Mucosa of rectum (tissue), 2 donors: ENCODE results near the gene PYCR2.

Experiments
- H3K27ac ChIP-seq, 2 donors: one replicate each; pipeline ENCODE4 v1.7.0; 2013; ENCODE audit warnings: inconsistent platforms in 2 of 2, low read depth in 2 of 2, low read length in 2 of 2
- H3K27me3 ChIP-seq, 2 donors: one replicate each; pipeline ENCODE4 v1.7.0; 2013; ENCODE audit warnings: low read length in 2 of 2; ENCODE audit not compliant: control insufficient read depth in 2 of 2, insufficient read depth in 2 of 2
- H3K36me3 ChIP-seq, 2 donors: one replicate each; pipeline ENCODE4 v1.7.0; 2013; ENCODE audit warnings: low read length in 2 of 2; ENCODE audit not compliant: control insufficient read depth in 2 of 2, insufficient read depth in 2 of 2
- H3K4me1 ChIP-seq, 2 donors: one replicate each; pipeline ENCODE4 v1.7.0; 2013; ENCODE audit warnings: low read length in 2 of 2, mild to moderate bottlenecking in 1 of 2; ENCODE audit not compliant: control insufficient read depth in 2 of 2, insufficient read depth in 2 of 2
- H3K4me3 ChIP-seq, 2 donors: one replicate each; pipeline ENCODE4 v1.7.0; 2013; ENCODE audit warnings: low read length in 2 of 2
- H3K9ac ChIP-seq, 2 donors: one replicate each; pipeline ENCODE4 v1.7.0; 2013; ENCODE audit warnings: low read length in 2 of 2, low read depth in 1 of 2, mild to moderate bottlenecking in 1 of 2
- H3K9me3 ChIP-seq, 2 donors: one replicate each; pipeline ENCODE4 v1.7.0; 2013; ENCODE audit warnings: low read length in 2 of 2; ENCODE audit not compliant: control insufficient read depth in 2 of 2
- donor health status: healthy.
- donor health status: Normal muscosa, but diverticular disease.

The PYCR2 gene

GRCh38 chr1:225886159-225887029 lies 37.7 kb downstream of the PYCR2 start:
- Histone ChIP-seq H3K27me3 (no peaks in the 10 kb centered on the region), H3K27ac (peak overlapping the region; percentile 23 to 62), H3K36me3 (peaks cover 0 to 2% of the 10 kb centered on the region in 2 donors), H3K4me1 (peaks cover 32 to 40% of the 10 kb centered on the region in 2 donors), H3K9ac (peak overlapping the region in 1 of 2 donors; percentile 66), H3K9me3 (no peaks in the 10 kb centered on the region), H3K4me3 (peak overlapping the region; percentile 15 to 46)

GRCh38 chr1:225885336-225885735 lies 38.7 kb downstream of the PYCR2 start:
- Histone ChIP-seq H3K9ac (no peak overlapping the region), H3K27me3 (no peaks in the 10 kb centered on the region), H3K4me3 (no peak overlapping the region), H3K27ac (peak overlapping the region in 1 of 2 donors; percentile 10), H3K36me3 (peaks cover 0 to 2% of the 10 kb centered on the region in 2 donors), H3K9me3 (no peaks in the 10 kb centered on the region), H3K4me1 (peaks cover 33 to 41% of the 10 kb centered on the region in 2 donors)

- peak overlapping the region; percentile 16 to 90 for H3K9ac ChIP-seq
- H3K27me3 ChIP-seq: no peaks in the 10 kb centered on the region
- peak overlapping the region; percentile 98 for H3K27ac ChIP-seq
- H3K4me1 ChIP-seq: peaks cover 37 to 43% of the 10 kb centered on the region in 2 donors
- peak overlapping the region; percentile 94 to 96 for H3K4me3 ChIP-seq
- peaks cover 0 to 2% of the 10 kb centered on the region in 2 donors for H3K36me3 ChIP-seq
- no peaks in the 10 kb centered on the region for H3K9me3 ChIP-seq
These were observed 40.3 kb downstream of the PYCR2 start for GRCh38 chr1:225883616-225884265.

- Histone ChIP-seq H3K4me1 (peaks cover 43 to 51% of the 10 kb centered on the region in 2 donors), H3K27ac (peak overlapping the region; percentile 98), H3K4me3 (peak overlapping the region; percentile 94 to 96), H3K27me3 (no peaks in the 10 kb centered on the region), H3K36me3 (peaks cover 0 to 2% of the 10 kb centered on the region in 2 donors), H3K9ac (peak overlapping the region; percentile 90 to 94), H3K9me3 (no peaks in the 10 kb centered on the region)
These were observed 41.1 kb downstream of the PYCR2 start for GRCh38 chr1:225882694-225883615.

GRCh38 chr1:225881959-225882693 lies 41.9 kb downstream of the PYCR2 start, which contains the start of gene TMEM63A:
Gene TMEM63A (minus strand): TSS chr1:225882380. CDS start chr1:225877580, 4,800 bp downstream.
- H3K4me3 ChIP-seq: peak within 1 kb of the TSS; percentile 94 to 96
- peak within 1 kb of the TSS; percentile 90 to 94 for H3K9ac ChIP-seq
- no peaks in the 10 kb centered on the region for H3K9me3 ChIP-seq
- no peaks in the 10 kb centered on the region for H3K27me3 ChIP-seq
- peaks cover 51 to 59% of the 10 kb centered on the region in 2 donors for H3K4me1 ChIP-seq
- H3K27ac ChIP-seq: peak within 1 kb of the TSS; percentile 98
- H3K36me3 ChIP-seq: peaks cover 2 to 3% of the 10 kb centered on the region in 2 donors

- H3K36me3 ChIP-seq: peaks cover 0 to 4% of the 10 kb centered on the region in 2 donors
- H3K4me3 ChIP-seq: peak overlapping the region; percentile 94 to 96
- H3K9me3 ChIP-seq: no peaks in the 10 kb centered on the region
- H3K27me3 ChIP-seq: no peaks in the 10 kb centered on the region
- peak overlapping the region; percentile 98 for H3K27ac ChIP-seq
- H3K9ac ChIP-seq: peak overlapping the region; percentile 90 to 94
- H3K4me1 ChIP-seq: peaks cover 53 to 61% of the 10 kb centered on the region in 2 donors
These were observed 42.7 kb downstream of the PYCR2 start for GRCh38 chr1:225881081-225881958.

- H3K27ac ChIP-seq: peak overlapping the region; percentile 98
- H3K9ac ChIP-seq: peak overlapping the region; percentile 90 to 94
- peaks cover 0 to 6% of the 10 kb centered on the region in 2 donors for H3K36me3 ChIP-seq
- peak overlapping the region; percentile 11 to 94 for H3K4me3 ChIP-seq
- no peaks in the 10 kb centered on the region for H3K9me3 ChIP-seq
- peaks cover 56 to 67% of the 10 kb centered on the region in 2 donors for H3K4me1 ChIP-seq
- no peaks in the 10 kb centered on the region for H3K27me3 ChIP-seq
These were observed 43.4 kb downstream of the PYCR2 start for GRCh38 chr1:225880636-225881035.

GRCh38 chr1:225880222-225880588 lies 43.8 kb downstream of the PYCR2 start:
- H3K4me1 ChIP-seq: peaks cover 58 to 70% of the 10 kb centered on the region in 2 donors
- H3K9me3 ChIP-seq: no peaks in the 10 kb centered on the region
- peak overlapping the region; percentile 98 for H3K27ac ChIP-seq
- no peaks in the 10 kb centered on the region for H3K27me3 ChIP-seq
- H3K4me3 ChIP-seq: peak overlapping the region; percentile 11 to 94
- peak overlapping the region; percentile 90 to 94 for H3K9ac ChIP-seq
- peaks cover under 1 to 6% of the 10 kb centered on the region in 2 donors for H3K36me3 ChIP-seq
